ENCODE results near the gene ADAM12.

DNA sequence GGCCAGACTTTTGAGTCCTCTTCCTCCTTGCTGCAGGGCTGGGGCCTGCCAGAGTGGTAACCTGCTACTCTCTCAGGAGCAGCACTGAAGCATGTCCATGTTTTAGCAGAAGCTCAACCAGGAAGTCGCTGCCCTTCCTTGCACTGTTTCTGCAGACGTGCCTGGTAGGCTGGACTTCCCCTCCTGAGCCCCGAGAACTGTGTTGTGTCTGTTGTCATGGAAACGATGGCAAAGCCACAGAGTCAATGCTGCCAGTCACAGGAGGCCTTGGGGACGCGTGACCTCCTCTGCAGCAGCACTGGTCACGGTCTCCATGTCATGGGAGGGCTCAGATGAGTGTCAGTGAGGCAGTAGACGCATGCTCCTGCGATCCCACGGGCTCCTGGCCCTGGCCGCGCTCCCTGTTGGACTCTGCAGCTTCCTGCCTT lies 346.5 kb downstream of the ADAM12 start:
- TF ChIP-seq, protein P1, sequence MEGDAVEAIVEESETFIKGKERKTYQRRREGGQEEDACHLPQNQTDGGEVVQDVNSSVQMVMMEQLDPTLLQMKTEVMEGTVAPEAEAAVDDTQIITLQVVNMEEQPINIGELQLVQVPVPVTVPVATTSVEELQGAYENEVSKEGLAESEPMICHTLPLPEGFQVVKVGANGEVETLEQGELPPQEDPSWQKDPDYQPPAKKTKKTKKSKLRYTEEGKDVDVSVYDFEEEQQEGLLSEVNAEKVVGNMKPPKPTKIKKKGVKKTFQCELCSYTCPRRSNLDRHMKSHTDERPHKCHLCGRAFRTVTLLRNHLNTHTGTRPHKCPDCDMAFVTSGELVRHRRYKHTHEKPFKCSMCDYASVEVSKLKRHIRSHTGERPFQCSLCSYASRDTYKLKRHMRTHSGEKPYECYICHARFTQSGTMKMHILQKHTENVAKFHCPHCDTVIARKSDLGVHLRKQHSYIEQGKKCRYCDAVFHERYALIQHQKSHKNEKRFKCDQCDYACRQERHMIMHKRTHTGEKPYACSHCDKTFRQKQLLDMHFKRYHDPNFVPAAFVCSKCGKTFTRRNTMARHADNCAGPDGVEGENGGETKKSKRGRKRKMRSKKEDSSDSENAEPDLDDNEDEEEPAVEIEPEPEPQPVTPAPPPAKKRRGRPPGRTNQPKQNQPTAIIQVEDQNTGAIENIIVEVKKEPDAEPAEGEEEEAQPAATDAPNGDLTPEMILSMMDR (IDR thresholded peaks at IDR 0.05) = no peak
- TF ChIP-seq EP300 (IDR thresholded peaks at IDR 0.05) = peak in 1 of 2 donors; percentile 75
